Progenitor cell of endocrine pancreas (in vitro differentiated cells): ENCODE measurements around the gene RNF31. TPM values are rescaled to one million over a fixed set of nuclear protein-coding genes. Genes with fewer than 3 reads are reported as not detected.
A peak's percentile ranks its signal among the peaks of the same experiment; 100 is the strongest.

ENCODE experiments used
- DNase-seq: peaks from one replicate; pipeline ENCODE4 v3.0.0; 2021; ENCODE audit warnings: low spot score; ENCODE audit not compliant: unreplicated experiment
- H3K27ac Mint-ChIP-seq: 2 replicates; pipeline ENCODE4 v1.8.0; 2021; ENCODE audit warnings: mild to moderate bottlenecking, moderate library complexity, mixed read lengths
- H3K27me3 Mint-ChIP-seq: 2 replicates; pipeline ENCODE4 v1.8.0; 2021; ENCODE audit warnings: mixed read lengths
- H3K36me3 Mint-ChIP-seq: 2 replicates; pipeline ENCODE4 v1.8.0; 2022; ENCODE audit warnings: mixed read lengths; ENCODE audit not compliant: insufficient read depth
- H3K4me1 Mint-ChIP-seq: 2 replicates; pipeline ENCODE4 v1.8.0; 2021; ENCODE audit warnings: low read depth, mixed read lengths
- H3K4me3 Mint-ChIP-seq: 2 replicates; pipeline ENCODE4 v1.8.0; 2021; ENCODE audit warnings: low read depth, mild to moderate bottlenecking, moderate library complexity, mixed read lengths
- H3K9me3 Mint-ChIP-seq: 2 replicates; pipeline ENCODE4 v1.8.0; 2021; ENCODE audit warnings: low read depth, mixed read lengths
- CTCF ChIP-seq: fragments of 200-600 bp; sonication (generic); IDR thresholded peaks from one replicate; pipeline ENCODE4 v1.5.0; 2021; ENCODE audit warnings: antibody characterized with exemption, mild to moderate bottlenecking; ENCODE audit not compliant: unreplicated experiment
- total RNA-seq: library from RNA; stranded (reverse); gene quantifications from 2 replicates; pipeline ENCODE4 v1.2.1, GENCODE V29; 2021

The RNF31 gene
- total RNA-seq, 1 donor from 2014 or later, result 104 TPM

- peaks cover 16% of the 10 kb centered on the region for H3K4me1 Mint-ChIP-seq
- H3K9me3 Mint-ChIP-seq, result no peaks in the 10 kb centered on the region
- DNase-seq, result no peak
- H3K27me3 Mint-ChIP-seq, result no peaks in the 10 kb centered on the region
- H3K4me3 Mint-ChIP-seq, result no peak overlapping the region
- TF ChIP-seq CTCF, result no peak
- H3K36me3 Mint-ChIP-seq, result peaks cover under 1% of the 10 kb centered on the region
- H3K27ac Mint-ChIP-seq, result no peak overlapping the region
These were observed 15.1 kb upstream of the RNF31 start for GRCh38 chr14:24132061-24132685.

GRCh38 chr14:24132976-24133375, 14.3 kb upstream of the RNF31 start:
- Mint-ChIP-seq H3K27ac (no peak overlapping the region), H3K4me1 (peaks cover 16% of the 10 kb centered on the region), H3K27me3 (no peaks in the 10 kb centered on the region), H3K36me3 (peaks cover 1% of the 10 kb centered on the region), H3K4me3 (no peak overlapping the region), H3K9me3 (no peaks in the 10 kb centered on the region)
- no peak for DNase-seq
- TF ChIP-seq CTCF, result no peak

DNA sequence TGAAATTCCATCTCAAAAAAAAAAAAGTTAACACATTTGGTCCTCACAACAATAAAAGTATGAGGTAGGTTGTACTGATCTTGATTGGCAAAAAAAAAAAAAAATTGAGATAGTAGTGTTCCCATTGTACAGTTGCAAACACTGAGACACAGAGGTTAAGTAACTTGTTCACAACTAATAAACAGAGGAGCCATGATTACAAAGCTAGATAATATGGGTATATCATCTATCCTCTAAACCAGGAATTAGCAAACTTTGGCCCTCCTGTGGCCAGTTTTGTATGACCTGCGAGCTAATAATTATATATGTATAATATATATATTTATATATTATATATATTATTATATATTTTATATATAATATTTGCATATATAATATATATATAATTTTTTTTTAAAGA, 13.6 kb upstream of the RNF31 start:
- H3K4me1 Mint-ChIP-seq, result peaks cover 16% of the 10 kb centered on the region
- peaks cover 5% of the 10 kb centered on the region for H3K36me3 Mint-ChIP-seq
- no peaks in the 10 kb centered on the region for H3K27me3 Mint-ChIP-seq
- H3K4me3 Mint-ChIP-seq, result no peak overlapping the region
- DNase-seq, result no peak
- H3K9me3 Mint-ChIP-seq, result no peaks in the 10 kb centered on the region
- no peak for TF ChIP-seq CTCF
- H3K27ac Mint-ChIP-seq, result no peak overlapping the region

DNA sequence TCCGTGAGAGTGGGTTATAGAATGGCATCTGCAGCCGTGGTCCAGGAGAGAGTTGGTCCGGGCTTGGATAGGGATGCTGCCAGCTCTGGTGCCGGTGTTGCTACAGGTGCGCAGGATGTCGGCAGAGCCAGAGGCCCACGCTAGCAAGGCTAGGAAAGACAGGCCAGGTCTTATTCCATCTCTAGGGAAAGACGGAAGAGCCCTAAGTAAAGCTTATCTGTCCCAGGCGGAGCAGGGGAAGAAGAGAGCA, 11.8 kb upstream of the RNF31 start:
- peak overlapping the region; percentile 88 for H3K27ac Mint-ChIP-seq

GRCh38 chr14:24135834-24136683, 11.2 kb upstream of the RNF31 start, which contains the start of gene PSME1:
PSME1 (plus strand) TSS chr14:24136194; CDS start chr14:24136263, 69 bp downstream.
- Mint-ChIP-seq H3K4me3 (peak within 1 kb of the TSS; percentile 89), H3K4me1 (peaks cover 25% of the 10 kb centered on the region), H3K9me3 (no peaks in the 10 kb centered on the region), H3K27ac (peak within 1 kb of the TSS; percentile 88), H3K27me3 (no peaks in the 10 kb centered on the region), H3K36me3 (peaks cover 5% of the 10 kb centered on the region)
- no peak for TF ChIP-seq CTCF
- DNase-seq, result peak; percentile 87

More for the DNA sequence above, 11.8 kb upstream of the RNF31 start:
- no peak for DNase-seq
- H3K36me3 Mint-ChIP-seq, result peaks cover 5% of the 10 kb centered on the region
- no peak for TF ChIP-seq CTCF
- H3K4me1 Mint-ChIP-seq, result peaks cover 24% of the 10 kb centered on the region
- H3K4me3 Mint-ChIP-seq, result peak overlapping the region; percentile 89
- no peaks in the 10 kb centered on the region for H3K27me3 Mint-ChIP-seq
- H3K9me3 Mint-ChIP-seq, result no peaks in the 10 kb centered on the region
